ENCODE data around the gene HNRNPUL1.

HNRNPUL1 gene

GRCh38 chr19:41332468-41332867 is 68.3 kb downstream of the HNRNPUL1 start:
- TF ChIP-seq CTCF (IDR thresholded peaks at IDR 0.05; ENCODE audit: insufficient read depth, low read length, poor library complexity, severe bottlenecking), result no peak
- Histone ChIP-seq H3K36me3 (ENCODE audit: control insufficient read depth, insufficient read depth, low read length) (peaks cover 9% of the 10 kb centered on the region), H3K27me3 (replicated peaks; ENCODE audit: control insufficient read depth, insufficient read depth, low read length) (no peaks in the 10 kb centered on the region), H3K4me3 (replicated peaks; ENCODE audit: low read depth, low read length) (no peak overlapping the region)
- no peak for DNase-seq (ENCODE audit: extremely low read depth, insufficient read length)

GRCh38 chr19:41334793-41335192 is 70.6 kb downstream of the HNRNPUL1 start:
- TF ChIP-seq CTCF (IDR thresholded peaks at IDR 0.05; ENCODE audit: insufficient read depth, low read length, poor library complexity, severe bottlenecking), result no peak
- peaks cover 12% of the 10 kb centered on the region for H3K36me3 ChIP-seq (ENCODE audit: control insufficient read depth, insufficient read depth, low read length)
- DNase-seq (ENCODE audit: extremely low read depth, insufficient read length), result no peak
- H3K27me3 ChIP-seq (replicated peaks; ENCODE audit: control insufficient read depth, insufficient read depth, low read length), result no peaks in the 10 kb centered on the region
- H3K4me3 ChIP-seq (replicated peaks; ENCODE audit: low read depth, low read length), result no peak overlapping the region

- no peak for DNase-seq (ENCODE audit: extremely low read depth, insufficient read length)
- no peak for TF ChIP-seq CTCF (IDR thresholded peaks at IDR 0.05; ENCODE audit: insufficient read depth, low read length, poor library complexity, severe bottlenecking)
- Histone ChIP-seq H3K36me3 (ENCODE audit: control insufficient read depth, insufficient read depth, low read length) (peaks cover 14% of the 10 kb centered on the region), H3K4me3 (replicated peaks; ENCODE audit: low read depth, low read length) (no peak overlapping the region), H3K27me3 (replicated peaks; ENCODE audit: control insufficient read depth, insufficient read depth, low read length) (no peaks in the 10 kb centered on the region)
Measured at GRCh38 chr19:41335467-41335866, 71.3 kb downstream of the HNRNPUL1 start.

GRCh38 chr19:41339936-41340335 is 75.8 kb downstream of the HNRNPUL1 start:
- H3K27me3 ChIP-seq (replicated peaks; ENCODE audit: control insufficient read depth, insufficient read depth, low read length), result no peaks in the 10 kb centered on the region
- no peak overlapping the region for H3K4me3 ChIP-seq (replicated peaks; ENCODE audit: low read depth, low read length)
- DNase-seq (ENCODE audit: extremely low read depth, insufficient read length), result no peak
- no peak for TF ChIP-seq CTCF (IDR thresholded peaks at IDR 0.05; ENCODE audit: insufficient read depth, low read length, poor library complexity, severe bottlenecking)
- H3K36me3 ChIP-seq (ENCODE audit: control insufficient read depth, insufficient read depth, low read length), result peaks cover 30% of the 10 kb centered on the region

- H3K27me3 ChIP-seq (replicated peaks; ENCODE audit: control insufficient read depth, insufficient read depth, low read length), result no peaks in the 10 kb centered on the region
- peaks cover 30% of the 10 kb centered on the region for H3K36me3 ChIP-seq (ENCODE audit: control insufficient read depth, insufficient read depth, low read length)
- no peak for DNase-seq (ENCODE audit: extremely low read depth, insufficient read length)
- TF ChIP-seq CTCF (IDR thresholded peaks at IDR 0.05; ENCODE audit: insufficient read depth, low read length, poor library complexity, severe bottlenecking), result no peak
- no peak overlapping the region for H3K4me3 ChIP-seq (replicated peaks; ENCODE audit: low read depth, low read length)
Measured at GRCh38 chr19:41341669-41342490, 77.7 kb downstream of the HNRNPUL1 start.

All from GM06990 (cell line).